NCI-H1092 treated with DMSO at 0.1 percent for 48 hours (cell line): ENCODE measurements around the gene NPB.

Source experiments
- DNase-seq: peaks from one replicate; lab custom pipeline; 2025; lab: John Stamatoyannopoulos, UW

NPB gene

GRCh38 chr17:81902023-81902652, at the start of gene NPB:
TSS of gene NPB (plus strand) at chr17:81902238. CDS start at chr17:81902278, 40 bp downstream.
- DNase-seq = no peak

- no peak for DNase-seq
Measured at GRCh38 chr17:81854974-81855774, 46.9 kb upstream of the NPB start.

GRCh38 chr17:81858170-81858966, 43.7 kb upstream of the NPB start:
- DNase-seq = no peak

- no peak for DNase-seq
Measured at GRCh38 chr17:81858967-81859905, 42.8 kb upstream of the NPB start.

GRCh38 chr17:81859906-81860755, 41.9 kb upstream of the NPB start, which contains the start of gene P4HB:
TSS of gene P4HB (minus strand) at chr17:81860535. CDS start at chr17:81860471, 64 bp downstream.
- DNase-seq = no peak

GRCh38 chr17:81860756-81861568, 41.1 kb upstream of the NPB start:
- peak; percentile 100 for DNase-seq

GRCh38 chr17:81863123-81863675, 38.8 kb upstream of the NPB start:
- no peak for DNase-seq

GRCh38 chr17:81863833-81864768, 37.9 kb upstream of the NPB start:
- no peak for DNase-seq

- no peak for DNase-seq
Measured at GRCh38 chr17:81865358-81865732, 36.7 kb upstream of the NPB start.

GRCh38 chr17:81865733-81866439, 36.2 kb upstream of the NPB start:
- no peak for DNase-seq

- no peak for DNase-seq
Measured at GRCh38 chr17:81866440-81867169, 35.4 kb upstream of the NPB start.

GRCh38 chr17:81867170-81867990, 34.7 kb upstream of the NPB start:
- no peak for DNase-seq

- no peak for DNase-seq
Measured at GRCh38 chr17:81867991-81868673, 33.9 kb upstream of the NPB start.

- no peak for DNase-seq
Measured at GRCh38 chr17:81868674-81869220, 33.3 kb upstream of the NPB start.
